ENCODE data around the gene TLK2.

TLK2 gene

GRCh38 chr17:62630365-62631085 is 151.9 kb downstream of the TLK2 start:
- peak; percentile 61 for DNase-seq

- no peak for DNase-seq
Measured at GRCh38 chr17:62631086-62631935, 152.7 kb downstream of the TLK2 start.

- DNase-seq = no peak
Measured at GRCh38 chr17:62631936-62632924, 153.6 kb downstream of the TLK2 start.

GRCh38 chr17:62637809-62638208 is 159.2 kb downstream of the TLK2 start:
- no peak for DNase-seq

GRCh38 chr17:62641153-62641552 is 162.5 kb downstream of the TLK2 start:
- DNase-seq = no peak

GRCh38 chr17:62641951-62642350 is 163.3 kb downstream of the TLK2 start:
- no peak for DNase-seq

GRCh38 chr17:62643496-62643895 is 164.9 kb downstream of the TLK2 start:
- no peak for DNase-seq

GRCh38 chr17:62644487-62645173 is 166.0 kb downstream of the TLK2 start:
- DNase-seq = no peak

GRCh38 chr17:62648251-62648955 is 169.8 kb downstream of the TLK2 start:
- no peak for DNase-seq

GRCh38 chr17:62648956-62649294 is 170.3 kb downstream of the TLK2 start:
- DNase-seq = no peak

- no peak for DNase-seq
Measured at GRCh38 chr17:62649570-62649969, 170.9 kb downstream of the TLK2 start.

GRCh38 chr17:62650587-62650986 is 172.0 kb downstream of the TLK2 start:
- DNase-seq = no peak

GRCh38 chr17:62652251-62653001 is 173.8 kb downstream of the TLK2 start:
- DNase-seq = peak; percentile 38

GRCh38 chr17:62653002-62653825 is 174.6 kb downstream of the TLK2 start:
- DNase-seq = no peak

GRCh38 chr17:62653826-62654761 is 175.5 kb downstream of the TLK2 start:
- DNase-seq = no peak

GRCh38 chr17:62655656-62656055 is 177.0 kb downstream of the TLK2 start:
- DNase-seq = no peak

- DNase-seq = no peak
Measured at GRCh38 chr17:62656446-62656845, 177.8 kb downstream of the TLK2 start.

GRCh38 chr17:62657145-62657665 is 178.6 kb downstream of the TLK2 start:
- DNase-seq = no peak

GRCh38 chr17:62657690-62658089 is 179.1 kb downstream of the TLK2 start:
- DNase-seq = no peak

All from NCI-H226 (cell line).